ENCODE results near the gene PRICKLE2.

DNA sequence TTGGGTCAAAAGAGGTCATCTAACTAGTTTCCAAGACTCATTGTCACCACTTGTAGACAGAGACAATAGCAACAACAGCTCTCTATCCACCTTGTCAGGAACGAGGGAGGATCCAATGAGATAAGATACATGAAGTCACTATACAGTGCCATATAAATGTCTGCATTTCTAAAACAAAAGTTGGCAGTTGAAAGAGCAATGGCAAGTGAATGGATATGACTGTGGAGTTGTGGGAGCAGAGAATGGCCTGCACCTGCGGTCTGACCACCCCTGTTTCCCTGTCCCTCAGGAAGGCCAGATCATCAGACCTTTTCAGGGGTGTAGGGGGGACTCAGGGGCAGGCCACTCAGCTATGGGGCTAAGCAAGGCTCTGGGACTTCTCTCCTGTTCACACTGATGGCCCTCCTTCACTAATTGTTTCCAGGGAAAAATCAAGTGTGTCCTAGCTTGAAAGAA lies 161.3 kb downstream of the PRICKLE2 start:
- no peak for TF ChIP-seq POLR2A (IDR thresholded peaks at IDR 0.05)
- TF ChIP-seq, protein P1, sequence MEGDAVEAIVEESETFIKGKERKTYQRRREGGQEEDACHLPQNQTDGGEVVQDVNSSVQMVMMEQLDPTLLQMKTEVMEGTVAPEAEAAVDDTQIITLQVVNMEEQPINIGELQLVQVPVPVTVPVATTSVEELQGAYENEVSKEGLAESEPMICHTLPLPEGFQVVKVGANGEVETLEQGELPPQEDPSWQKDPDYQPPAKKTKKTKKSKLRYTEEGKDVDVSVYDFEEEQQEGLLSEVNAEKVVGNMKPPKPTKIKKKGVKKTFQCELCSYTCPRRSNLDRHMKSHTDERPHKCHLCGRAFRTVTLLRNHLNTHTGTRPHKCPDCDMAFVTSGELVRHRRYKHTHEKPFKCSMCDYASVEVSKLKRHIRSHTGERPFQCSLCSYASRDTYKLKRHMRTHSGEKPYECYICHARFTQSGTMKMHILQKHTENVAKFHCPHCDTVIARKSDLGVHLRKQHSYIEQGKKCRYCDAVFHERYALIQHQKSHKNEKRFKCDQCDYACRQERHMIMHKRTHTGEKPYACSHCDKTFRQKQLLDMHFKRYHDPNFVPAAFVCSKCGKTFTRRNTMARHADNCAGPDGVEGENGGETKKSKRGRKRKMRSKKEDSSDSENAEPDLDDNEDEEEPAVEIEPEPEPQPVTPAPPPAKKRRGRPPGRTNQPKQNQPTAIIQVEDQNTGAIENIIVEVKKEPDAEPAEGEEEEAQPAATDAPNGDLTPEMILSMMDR (IDR thresholded peaks at IDR 0.05) = no peak

All from testis (tissue), 2 donors.